ENCODE data around the gene SLC2A9. TPM values are rescaled to one million over a fixed set of nuclear protein-coding genes. Genes with fewer than 3 reads are reported as not detected.

Gene SLC2A9
- total and polyA plus RNA-seq, 7 donors, result 0.92 to 6.7 (median 5.2) TPM; not detected in 1

DNA sequence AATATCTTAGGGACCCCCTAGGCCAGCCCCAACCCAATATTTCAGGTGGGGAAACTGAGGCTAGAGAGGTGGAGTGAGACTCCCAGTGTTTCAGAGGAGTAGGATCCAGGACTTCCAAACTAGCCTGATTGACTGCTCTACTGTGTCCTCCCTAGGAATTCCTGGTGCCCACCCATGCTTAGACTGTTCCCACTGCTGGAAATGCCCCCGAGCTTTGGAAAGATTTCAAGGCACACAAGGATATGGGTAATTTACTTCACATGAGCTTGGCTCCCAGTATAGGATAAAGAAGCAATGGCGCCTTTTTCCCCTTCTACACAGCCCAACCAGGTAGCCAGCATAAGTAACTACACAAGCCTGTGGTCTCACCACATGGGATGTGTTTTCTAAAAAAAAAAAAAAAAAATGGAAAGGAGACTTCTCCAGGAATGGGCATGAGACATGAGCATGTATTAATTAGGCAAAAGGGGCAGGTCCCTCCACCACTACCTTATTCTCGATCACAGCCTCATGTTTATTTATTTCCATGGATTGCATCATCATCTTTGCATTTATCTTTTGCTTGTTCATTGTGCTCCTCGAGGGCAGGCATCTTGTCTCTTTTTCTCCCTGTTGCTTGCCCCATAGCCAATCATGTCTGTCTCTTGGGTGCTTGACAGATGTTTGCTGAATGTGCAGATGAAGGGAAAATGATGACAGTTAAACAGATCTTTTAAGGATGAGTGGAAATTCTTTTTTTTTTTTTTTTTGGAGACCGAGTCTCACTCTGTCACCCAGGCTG, 173.1 kb downstream of the SLC2A9 start:
- intact Hi-C loops (cut with DNase I), result no loop called here
- no peak overlapping the region for H3K27ac ChIP-seq
- no peak for DNase-seq
- TF ChIP-seq EP300 (IDR thresholded peaks at IDR 0.05) (no peak), POLR2AphosphoS5 (IDR thresholded peaks at IDR 0.05) (no peak), POLR2A (IDR thresholded peaks at IDR 0.05) (no peak)
- TF ChIP-seq, protein P1, sequence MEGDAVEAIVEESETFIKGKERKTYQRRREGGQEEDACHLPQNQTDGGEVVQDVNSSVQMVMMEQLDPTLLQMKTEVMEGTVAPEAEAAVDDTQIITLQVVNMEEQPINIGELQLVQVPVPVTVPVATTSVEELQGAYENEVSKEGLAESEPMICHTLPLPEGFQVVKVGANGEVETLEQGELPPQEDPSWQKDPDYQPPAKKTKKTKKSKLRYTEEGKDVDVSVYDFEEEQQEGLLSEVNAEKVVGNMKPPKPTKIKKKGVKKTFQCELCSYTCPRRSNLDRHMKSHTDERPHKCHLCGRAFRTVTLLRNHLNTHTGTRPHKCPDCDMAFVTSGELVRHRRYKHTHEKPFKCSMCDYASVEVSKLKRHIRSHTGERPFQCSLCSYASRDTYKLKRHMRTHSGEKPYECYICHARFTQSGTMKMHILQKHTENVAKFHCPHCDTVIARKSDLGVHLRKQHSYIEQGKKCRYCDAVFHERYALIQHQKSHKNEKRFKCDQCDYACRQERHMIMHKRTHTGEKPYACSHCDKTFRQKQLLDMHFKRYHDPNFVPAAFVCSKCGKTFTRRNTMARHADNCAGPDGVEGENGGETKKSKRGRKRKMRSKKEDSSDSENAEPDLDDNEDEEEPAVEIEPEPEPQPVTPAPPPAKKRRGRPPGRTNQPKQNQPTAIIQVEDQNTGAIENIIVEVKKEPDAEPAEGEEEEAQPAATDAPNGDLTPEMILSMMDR (IDR thresholded peaks at IDR 0.05), result no peak
- no peaks in the 10 kb centered on the region for H3K27me3 ChIP-seq
- WGBS, 2 donors, result 86 to 88% methylated on average over 5 of the region's 5 CpGs
- no peak overlapping the region for H3K4me3 ChIP-seq
- no peaks in the 10 kb centered on the region for H3K36me3 ChIP-seq
- no peaks in the 10 kb centered on the region for H3K4me1 ChIP-seq
- peaks cover 0 to 3% (median under 1%) of the 10 kb centered on the region in 4 donors for H3K9me3 ChIP-seq

DNA sequence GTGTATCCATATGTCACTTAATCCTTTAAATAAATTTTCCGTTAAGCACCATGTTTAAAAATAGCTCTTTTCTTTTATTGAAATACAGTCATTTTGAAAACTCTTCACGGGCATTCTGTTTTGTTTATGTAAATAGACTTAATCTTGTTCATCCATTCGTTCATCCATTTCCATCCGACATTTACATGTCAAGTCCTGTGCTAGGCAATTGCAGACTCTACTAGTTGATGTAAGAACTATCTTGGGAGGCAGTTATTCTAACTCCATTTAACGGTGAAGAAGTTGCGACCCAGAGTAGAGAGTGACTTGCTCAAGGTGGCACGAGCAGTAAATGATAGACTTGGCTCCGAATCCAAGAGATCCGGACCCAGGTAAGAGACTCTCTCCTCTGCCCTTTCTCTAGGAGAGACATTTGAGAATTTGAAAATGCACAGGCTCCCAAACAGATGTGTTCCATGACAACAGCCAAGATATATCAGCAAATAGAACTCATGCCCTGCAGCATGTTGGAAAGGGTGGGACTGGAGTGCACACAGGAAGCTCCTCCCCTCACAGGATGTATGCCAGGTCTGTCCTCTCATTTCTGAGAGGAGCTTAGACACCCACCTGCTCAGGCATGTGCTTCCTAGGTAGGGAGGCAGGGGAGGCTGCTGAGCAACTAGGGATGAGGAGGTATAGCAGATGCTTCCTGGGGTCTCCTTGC, 175.4 kb downstream of the SLC2A9 start:
- DNase-seq, result no peak
- H3K36me3 ChIP-seq, result no peaks in the 10 kb centered on the region
- no peaks in the 10 kb centered on the region for H3K27me3 ChIP-seq
- H3K4me3 ChIP-seq, result no peak overlapping the region
- H3K4me1 ChIP-seq, result no peaks in the 10 kb centered on the region
- no peak overlapping the region for H3K27ac ChIP-seq
- WGBS, 2 donors, result 84 to 91% methylated on average over 9 of the region's 9 CpGs
- peaks cover 0 to 6% (median 3%) of the 10 kb centered on the region in 4 donors for H3K9me3 ChIP-seq
- intact Hi-C loops (cut with DNase I), result no loop called here
- TF ChIP-seq POLR2AphosphoS5 (IDR thresholded peaks at IDR 0.05), result no peak
- TF ChIP-seq, protein P1 (IDR thresholded peaks at IDR 0.05), result no peak
- no peak for TF ChIP-seq POLR2A (IDR thresholded peaks at IDR 0.05)
- TF ChIP-seq EP300 (IDR thresholded peaks at IDR 0.05), result no peak

DNA sequence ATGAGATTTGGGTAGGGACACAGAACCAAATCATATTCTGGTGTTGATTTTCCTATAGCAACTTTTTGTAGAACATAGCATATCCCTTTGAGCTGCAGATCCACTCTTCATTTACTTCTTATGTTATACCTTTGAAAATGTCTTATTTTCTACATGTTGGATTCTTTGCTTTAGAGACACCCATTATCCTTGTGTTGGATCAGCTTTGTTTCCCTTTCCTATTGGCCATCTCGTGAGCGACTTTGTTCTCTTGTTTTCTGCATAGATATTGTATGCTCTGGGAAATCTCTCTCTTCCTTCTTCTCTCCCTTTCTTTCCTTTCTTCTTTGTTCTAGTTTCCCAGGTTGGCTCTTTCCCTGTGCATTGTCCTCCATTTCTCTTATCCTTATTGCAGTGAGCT, 180.2 kb downstream of the SLC2A9 start:
- Histone ChIP-seq H3K27ac (no peak overlapping the region), H3K27me3 (no peaks in the 10 kb centered on the region), H3K9me3 (peaks cover 0 to 7% (median 4%) of the 10 kb centered on the region in 4 donors), H3K36me3 (no peaks in the 10 kb centered on the region), H3K4me3 (no peak overlapping the region), H3K4me1 (no peaks in the 10 kb centered on the region)
- intact Hi-C loops (cut with DNase I), result no loop called here
- TF ChIP-seq EP300 (IDR thresholded peaks at IDR 0.05), result no peak
- WGBS, 2 donors, result 93 to 96% methylated on average over 2 of the region's 2 CpGs
- no peak for DNase-seq

DNA sequence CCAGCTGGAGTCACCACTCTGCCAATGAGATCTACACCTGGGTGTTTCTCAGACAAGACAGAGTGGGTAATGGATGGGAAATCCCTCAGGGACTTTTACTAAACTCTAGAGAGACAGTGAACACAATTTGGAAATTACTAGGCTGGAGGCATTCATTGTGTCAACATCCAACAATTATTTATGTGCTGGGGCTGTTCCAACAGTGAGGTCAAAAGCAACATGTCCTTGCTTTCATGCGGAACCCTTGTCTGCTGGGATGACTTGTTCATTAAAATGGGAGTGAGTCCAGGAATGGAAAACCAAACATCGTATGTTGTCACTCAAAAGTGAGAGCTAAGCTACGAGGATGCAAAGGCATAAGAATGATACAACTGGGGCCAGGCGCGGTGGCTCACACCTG, 185.9 kb downstream of the SLC2A9 start:
- no peaks in the 10 kb centered on the region for H3K36me3 ChIP-seq
- intact Hi-C loops (cut with DNase I), result no loop called here
- 81 to 86% methylated on average over 5 of the region's 5 CpGs for WGBS, 2 donors

DNA sequence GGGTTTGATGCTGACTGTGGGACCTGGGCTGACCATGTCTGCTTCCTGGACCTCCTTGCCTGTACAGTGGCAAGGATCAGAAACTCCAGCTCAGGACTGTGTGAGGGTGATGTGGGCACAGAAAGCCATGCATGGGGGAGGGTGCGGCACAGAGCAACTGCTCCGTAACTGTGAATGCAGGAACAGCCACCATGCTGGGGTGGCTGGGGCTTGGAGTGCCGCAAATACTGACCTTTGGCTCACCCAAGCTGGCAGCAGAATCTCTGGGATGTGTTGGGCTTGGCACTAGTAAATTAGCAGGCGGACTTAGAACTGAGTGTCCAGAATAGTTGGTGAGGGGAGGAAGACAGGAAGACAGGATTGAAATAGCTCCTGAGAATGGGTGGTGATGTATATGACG, 187.9 kb downstream of the SLC2A9 start:
- Histone ChIP-seq H3K9me3 (no peaks in the 10 kb centered on the region), H3K4me3 (no peak overlapping the region), H3K27ac (no peak overlapping the region), H3K4me1 (no peaks in the 10 kb centered on the region), H3K36me3 (no peaks in the 10 kb centered on the region), H3K27me3 (no peaks in the 10 kb centered on the region)
- DNase-seq, result no peak
- intact Hi-C loops (cut with DNase I), result no loop called here
- 91 to 92% methylated on average over 5 of the region's 5 CpGs for WGBS, 2 donors
- TF ChIP-seq POLR2A (IDR thresholded peaks at IDR 0.05), result no peak
- TF ChIP-seq POLR2AphosphoS5 (IDR thresholded peaks at IDR 0.05), result no peak
- TF ChIP-seq, protein P1 (IDR thresholded peaks at IDR 0.05), result no peak
- no peak for TF ChIP-seq EP300 (IDR thresholded peaks at IDR 0.05)

More for the DNA sequence above, 185.9 kb downstream of the SLC2A9 start:
- H3K4me3 ChIP-seq, result no peak overlapping the region
- H3K27me3 ChIP-seq, result no peaks in the 10 kb centered on the region
- peaks cover 0 to 4% (median 0%) of the 10 kb centered on the region in 4 donors for H3K9me3 ChIP-seq
- no peaks in the 10 kb centered on the region for H3K4me1 ChIP-seq
- TF ChIP-seq POLR2AphosphoS5 (IDR thresholded peaks at IDR 0.05), result no peak
- TF ChIP-seq, protein P1 (IDR thresholded peaks at IDR 0.05), result no peak
- H3K27ac ChIP-seq, result no peak overlapping the region
- DNase-seq, result no peak
